GOT3 (cell line): Measurements from ENCODE around the gene SSTR1.

Experiments
- DNase-seq: peaks from one replicate; lab custom pipeline; 2025; ENCODE audit warnings: mixed read lengths; lab: John Stamatoyannopoulos, UW

The SSTR1 gene

GRCh38 chr14:38202444-38203191 lies 5.1 kb upstream of the SSTR1 start:
- no peak for DNase-seq

- no peak for DNase-seq
Measured at GRCh38 chr14:38203929-38204718, 3.6 kb upstream of the SSTR1 start.

GRCh38 chr14:38204719-38205115 lies 3.0 kb upstream of the SSTR1 start:
- no peak for DNase-seq

GRCh38 chr14:38205119-38205813 lies 2.4 kb upstream of the SSTR1 start:
- DNase-seq: no peak

DNA sequence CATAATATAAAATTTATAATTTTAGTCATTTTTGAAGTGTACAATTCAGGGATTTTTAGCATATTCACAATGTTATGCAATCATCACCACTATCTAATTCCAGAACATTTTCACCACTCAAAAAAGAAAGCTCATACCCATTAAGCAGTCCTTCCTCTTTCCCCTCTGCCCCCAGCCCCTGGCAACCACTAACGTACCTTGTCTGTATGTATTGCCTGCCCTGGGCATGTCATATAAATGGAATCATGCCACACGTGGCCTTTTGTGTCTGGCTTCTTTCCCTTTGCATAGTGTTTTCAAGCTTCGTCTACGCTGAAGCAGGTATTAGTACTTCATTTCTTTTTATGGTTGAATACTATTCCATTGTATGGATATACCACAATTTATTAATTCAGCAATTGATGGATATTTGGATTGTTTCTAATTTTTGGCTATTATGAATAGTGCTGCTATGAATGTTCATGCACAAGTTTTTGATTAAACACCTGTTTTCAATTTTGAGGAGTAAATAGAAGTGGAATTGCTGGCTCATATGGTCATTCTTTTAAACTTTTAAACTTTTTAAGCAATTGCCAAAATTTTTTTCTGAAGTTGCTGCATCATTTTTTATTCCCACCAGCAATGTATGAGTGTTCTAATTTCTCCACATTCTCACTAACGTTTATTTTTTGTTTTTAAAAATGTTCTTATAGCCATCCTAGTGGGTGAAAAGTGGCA lies 1.6 kb upstream of the SSTR1 start:
- DNase-seq: no peak

DNA sequence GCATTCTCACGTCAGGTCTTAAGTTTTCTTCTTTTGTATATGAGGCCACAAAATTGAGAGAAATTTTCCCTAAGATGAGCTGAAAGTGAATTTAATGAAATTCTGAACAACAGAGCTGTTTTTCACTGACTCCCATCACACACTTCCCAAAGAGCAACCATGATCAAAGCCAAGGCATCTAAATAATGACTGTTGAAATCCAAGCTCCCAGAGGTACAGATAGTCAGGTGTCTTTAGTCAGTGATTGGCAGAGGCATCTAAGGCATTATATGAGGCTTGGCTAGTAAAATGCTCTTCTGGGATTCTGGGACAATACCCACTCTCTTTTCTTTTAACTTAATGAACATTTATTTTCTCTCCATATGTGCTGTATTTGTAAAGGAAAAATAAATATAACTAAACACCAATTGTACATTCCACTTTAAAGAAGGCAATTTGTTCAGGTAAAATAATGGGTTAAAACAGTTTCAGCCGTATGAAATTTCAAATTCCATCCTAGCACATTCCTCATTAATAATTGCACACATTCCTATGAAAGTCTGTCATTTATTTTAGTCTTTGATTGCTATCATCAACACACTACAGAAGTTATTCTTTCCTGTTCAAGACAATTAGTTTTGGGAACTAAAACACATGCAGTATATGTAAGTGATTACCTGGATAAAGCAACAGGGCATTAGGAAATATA lies 871 bp upstream of the SSTR1 start:
- no peak for DNase-seq

DNA sequence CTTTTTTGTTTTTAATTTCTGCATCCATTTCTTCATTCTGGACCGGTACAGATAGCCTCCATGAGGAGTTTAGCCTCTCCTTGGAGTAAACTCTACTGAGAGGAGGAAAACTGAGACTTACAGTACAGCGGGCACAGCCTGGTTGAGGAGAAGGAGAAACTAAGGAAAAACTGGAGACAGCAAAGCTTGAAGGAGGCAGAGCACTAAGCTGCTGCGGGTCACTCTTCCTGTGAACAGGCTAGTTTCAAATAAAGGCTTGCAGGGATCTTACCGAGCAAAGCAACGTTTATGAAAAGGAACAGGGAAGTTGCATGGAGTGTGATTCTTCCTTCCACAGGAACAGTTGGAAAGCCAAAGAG lies 348 bp upstream of the SSTR1 start:
- DNase-seq: no peak

DNA sequence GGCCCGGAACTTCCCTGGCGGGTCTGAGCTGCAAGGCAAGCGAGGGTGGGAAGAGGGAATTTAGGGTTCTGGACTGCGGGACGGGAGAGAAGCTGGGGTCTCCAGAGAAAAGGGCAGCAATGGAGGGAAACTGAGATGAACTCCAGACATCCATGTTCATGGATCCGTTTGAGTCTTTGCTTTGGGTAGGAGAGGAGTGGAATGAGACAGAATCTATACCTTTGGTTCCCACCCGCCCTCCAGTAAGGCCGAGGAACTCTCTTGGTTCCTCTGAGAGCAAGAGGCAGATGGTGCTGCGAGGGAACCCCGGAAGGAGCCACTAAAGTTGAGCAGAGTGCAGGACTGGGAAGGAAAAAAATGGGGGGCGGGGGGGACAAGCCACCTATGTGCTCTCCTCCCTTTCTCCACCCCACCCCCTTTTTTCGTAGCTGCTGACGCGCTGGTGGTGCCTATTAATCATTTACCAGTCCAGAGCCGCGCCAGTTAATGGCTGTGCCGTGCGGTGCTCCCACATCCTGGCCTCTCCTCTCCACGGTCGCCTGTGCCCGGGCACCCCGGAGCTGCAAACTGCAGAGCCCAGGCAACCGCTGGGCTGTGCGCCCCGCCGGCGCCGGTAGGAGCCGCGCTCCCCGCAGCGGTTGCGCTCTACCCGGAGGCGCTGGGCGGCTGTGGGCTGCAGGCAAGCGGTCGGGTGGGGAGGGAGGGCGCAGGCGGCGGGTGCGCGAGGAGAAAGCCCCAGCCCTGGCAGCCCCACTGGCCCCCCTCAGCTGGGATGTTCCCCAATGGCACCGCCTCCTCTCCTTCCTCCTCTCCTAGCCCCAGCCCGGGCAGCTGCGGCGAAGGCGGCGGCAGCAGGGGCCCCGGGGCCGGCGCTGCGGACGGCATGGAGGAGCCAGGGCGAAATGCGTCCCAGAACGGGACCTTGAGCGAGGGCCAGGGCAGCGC lies 1.2 kb downstream of the SSTR1 start:
- no peak for DNase-seq

DNA sequence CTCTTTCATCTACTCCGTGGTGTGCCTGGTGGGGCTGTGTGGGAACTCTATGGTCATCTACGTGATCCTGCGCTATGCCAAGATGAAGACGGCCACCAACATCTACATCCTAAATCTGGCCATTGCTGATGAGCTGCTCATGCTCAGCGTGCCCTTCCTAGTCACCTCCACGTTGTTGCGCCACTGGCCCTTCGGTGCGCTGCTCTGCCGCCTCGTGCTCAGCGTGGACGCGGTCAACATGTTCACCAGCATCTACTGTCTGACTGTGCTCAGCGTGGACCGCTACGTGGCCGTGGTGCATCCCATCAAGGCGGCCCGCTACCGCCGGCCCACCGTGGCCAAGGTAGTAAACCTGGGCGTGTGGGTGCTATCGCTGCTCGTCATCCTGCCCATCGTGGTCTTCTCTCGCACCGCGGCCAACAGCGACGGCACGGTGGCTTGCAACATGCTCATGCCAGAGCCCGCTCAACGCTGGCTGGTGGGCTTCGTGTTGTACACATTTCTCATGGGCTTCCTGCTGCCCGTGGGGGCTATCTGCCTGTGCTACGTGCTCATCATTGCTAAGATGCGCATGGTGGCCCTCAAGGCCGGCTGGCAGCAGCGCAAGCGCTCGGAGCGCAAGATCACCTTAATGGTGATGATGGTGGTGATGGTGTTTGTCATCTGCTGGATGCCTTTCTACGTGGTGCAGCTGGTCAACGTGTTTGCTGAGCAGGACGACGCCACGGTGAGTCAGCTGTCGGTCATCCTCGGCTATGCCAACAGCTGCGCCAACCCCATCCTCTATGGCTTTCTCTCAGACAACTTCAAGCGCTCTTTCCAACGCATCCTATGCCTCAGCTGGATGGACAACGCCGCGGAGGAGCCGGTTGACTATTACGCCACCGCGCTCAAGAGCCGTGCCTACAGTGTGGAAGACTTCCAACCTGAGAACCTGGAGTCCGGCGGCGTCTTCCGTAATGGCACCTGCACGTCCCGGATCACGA lies 2.2 kb downstream of the SSTR1 start:
- no peak for DNase-seq

GRCh38 chr14:38210587-38211216 lies 3.0 kb downstream of the SSTR1 start:
- DNase-seq: no peak

DNA sequence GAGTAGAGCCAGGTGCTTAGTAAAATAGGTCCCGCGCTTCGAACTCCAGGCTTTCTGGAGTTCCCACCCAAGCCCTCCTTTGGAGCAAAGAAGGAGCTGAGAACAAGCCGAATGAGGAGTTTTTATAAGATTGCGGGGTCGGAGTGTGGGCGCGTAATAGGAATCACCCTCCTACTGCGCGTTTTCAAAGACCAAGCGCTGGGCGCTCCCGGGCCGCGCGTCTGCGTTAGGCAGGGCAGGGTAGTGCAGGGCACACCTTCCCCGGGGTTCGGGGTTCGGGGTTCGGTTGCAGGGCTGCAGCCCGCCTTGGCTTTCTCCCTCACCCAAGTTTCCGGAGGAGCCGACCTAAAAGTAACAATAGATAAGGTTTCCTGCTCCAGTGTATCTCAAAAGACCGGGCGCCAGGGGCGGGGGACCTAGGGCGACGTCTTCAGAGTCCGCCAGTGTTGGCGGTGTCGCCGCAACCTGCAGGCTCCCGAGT lies 3.6 kb downstream of the SSTR1 start:
- DNase-seq: no peak

GRCh38 chr14:38212111-38212510 lies 4.4 kb downstream of the SSTR1 start:
- no peak for DNase-seq

GRCh38 chr14:38213001-38213400 lies 5.3 kb downstream of the SSTR1 start:
- DNase-seq: no peak

DNA sequence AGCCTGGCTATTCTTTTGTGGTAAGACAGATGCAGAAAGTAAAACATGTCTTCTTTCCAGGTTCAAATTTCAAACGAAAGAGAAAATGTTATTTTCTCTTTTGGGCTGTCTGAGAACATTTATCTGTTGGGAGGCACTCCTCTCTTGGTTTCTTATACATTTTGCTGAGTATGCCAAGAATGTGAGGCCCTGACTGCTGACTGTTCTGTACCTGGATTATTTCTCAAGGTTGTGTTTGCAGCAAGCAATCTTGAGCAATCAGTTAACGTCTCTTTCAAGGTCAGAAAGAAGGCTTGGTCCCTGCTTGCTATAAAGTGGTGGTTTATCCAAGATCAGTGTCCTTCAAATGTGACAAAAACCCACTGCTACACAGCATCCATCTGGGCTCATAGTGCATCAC lies 9.8 kb downstream of the SSTR1 start:
- no peak for DNase-seq

GRCh38 chr14:38221077-38221476 lies 13.4 kb downstream of the SSTR1 start:
- no peak for DNase-seq

DNA sequence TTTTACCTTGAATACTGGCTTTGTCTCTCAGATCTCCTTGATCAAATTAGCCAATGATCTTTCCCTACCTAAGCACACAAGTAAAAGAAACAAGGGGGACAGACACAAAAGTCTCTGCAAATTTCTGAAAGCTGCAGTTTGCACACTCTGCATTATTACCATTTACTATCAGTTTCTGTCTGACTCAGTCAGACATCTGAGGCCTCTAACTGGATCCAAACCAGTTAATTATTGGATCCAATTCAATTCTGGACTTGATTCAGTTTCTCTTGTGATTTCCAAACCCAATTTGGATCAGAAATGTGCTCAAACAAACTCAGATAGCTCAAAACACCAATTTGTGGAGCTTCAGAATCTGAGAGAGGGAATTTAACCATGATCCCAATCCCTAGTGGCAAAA lies 16.6 kb downstream of the SSTR1 start:
- no peak for DNase-seq

DNA sequence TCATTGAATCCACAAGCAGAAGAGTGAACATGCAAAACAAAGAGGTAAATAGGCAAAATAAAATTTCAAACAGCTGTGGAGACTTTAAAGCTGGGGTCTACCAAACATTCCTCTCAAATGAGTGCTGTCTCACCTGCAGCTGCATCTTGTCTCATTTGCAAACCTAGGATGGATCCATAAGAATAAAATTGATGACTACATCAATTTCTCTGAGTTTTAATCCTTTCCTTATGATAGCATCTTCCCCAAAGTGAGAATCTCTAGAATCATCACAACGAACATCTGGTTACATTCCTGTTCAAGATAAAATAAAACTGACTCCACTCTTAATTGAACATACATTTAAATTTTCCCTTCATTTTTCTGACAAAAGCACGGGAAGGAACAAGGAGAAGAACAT lies 18.2 kb downstream of the SSTR1 start:
- no peak for DNase-seq

GRCh38 chr14:38226366-38226765 lies 18.7 kb downstream of the SSTR1 start:
- no peak for DNase-seq

- no peak for DNase-seq
Measured at GRCh38 chr14:38233218-38233617, 25.5 kb downstream of the SSTR1 start.
